HFF-Myc (cell line): ENCODE data around the gene FN3K.

Experiments used
- DNase-seq: peaks from one replicate; pipeline ENCODE4 v3.0.0-alpha.2; 2011; ENCODE audit warnings: low read depth; ENCODE audit errors: extremely low read depth
- H3K4me3 ChIP-seq: replicated peaks from 2 replicates; pipeline ENCODE4 v1.5.1; 2011; ENCODE audit warnings: low read depth, mild to moderate bottlenecking, control low read depth, low read length
- CTCF ChIP-seq: IDR thresholded peaks from 2 replicates; pipeline ENCODE4 v1.5.1; 2012; ENCODE audit warnings: mild to moderate bottlenecking, low read depth, low read length, control low read depth; ENCODE audit errors: missing control alignments

Gene FN3K

GRCh38 chr17:82734987-82735866 is at the start of gene FN3K:
Gene FN3K (plus strand): TSS chr17:82735615. CDS start chr17:82735637, 22 bp downstream.
- peak within 1 kb of the TSS; percentile 49 for H3K4me3 ChIP-seq
- TF ChIP-seq CTCF = no peak
- DNase-seq = no peak

GRCh38 chr17:82686366-82687324 is 48.8 kb upstream of the FN3K start:
- no peak overlapping the region for H3K4me3 ChIP-seq
- DNase-seq = no peak
- no peak for TF ChIP-seq CTCF

GRCh38 chr17:82687375-82687861 is 48.0 kb upstream of the FN3K start:
- no peak for DNase-seq
- no peak overlapping the region for H3K4me3 ChIP-seq
- no peak for TF ChIP-seq CTCF

- no peak for TF ChIP-seq CTCF
- H3K4me3 ChIP-seq = no peak overlapping the region
- no peak for DNase-seq
Measured at GRCh38 chr17:82687871-82688270, 47.5 kb upstream of the FN3K start.

GRCh38 chr17:82689077-82689476 is 46.3 kb upstream of the FN3K start:
- DNase-seq = no peak
- TF ChIP-seq CTCF = no peak

GRCh38 chr17:82690786-82691489 is 44.5 kb upstream of the FN3K start:
- H3K4me3 ChIP-seq = no peak overlapping the region

More at GRCh38 chr17:82689077-82689476, 46.3 kb upstream of the FN3K start:
- H3K4me3 ChIP-seq = no peak overlapping the region

More at GRCh38 chr17:82690786-82691489, 44.5 kb upstream of the FN3K start:
- no peak for TF ChIP-seq CTCF
- DNase-seq = no peak
